GM12892 (cell line): ENCODE measurements around the gene ARHGAP12.

Source experiments
- POLR2A ChIP-seq: IDR thresholded peaks from 2 replicates; pipeline ENCODE4 v1.6.1; 2011; ENCODE audit warnings: low read depth, low read length, control low read depth
- POLR2AphosphoS5 ChIP-seq: IDR thresholded peaks from 2 replicates; pipeline ENCODE4 v1.6.1; 2011; ENCODE audit warnings: low read depth, low read length, control low read depth
- TAF1 ChIP-seq: IDR thresholded peaks from 2 replicates; pipeline ENCODE4 v1.6.1; 2011; ENCODE audit warnings: low read depth, mild to moderate bottlenecking, control low read depth, low read length, borderline replicate concordance

DNA sequence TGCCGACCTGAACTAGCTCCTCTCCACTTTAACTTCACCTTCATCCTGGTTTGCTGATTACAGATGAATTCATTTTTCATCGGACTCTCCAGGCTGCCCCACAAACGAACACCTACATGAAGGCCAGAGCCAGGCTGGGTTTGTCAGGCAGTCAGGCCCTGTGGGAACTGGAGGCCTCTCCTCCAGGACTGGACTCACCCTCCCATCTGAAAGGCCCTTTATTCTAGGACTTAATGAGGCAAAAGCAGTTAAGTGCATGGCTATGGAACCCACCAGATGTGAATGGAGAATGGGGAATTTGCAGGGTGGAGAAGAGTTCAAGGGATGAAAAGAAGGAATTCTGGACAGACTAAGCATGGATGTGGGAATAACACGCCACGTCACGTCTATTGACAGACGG lies 170.8 kb downstream of the ARHGAP12 start:
- TF ChIP-seq POLR2A (no peak), POLR2AphosphoS5 (no peak), TAF1 (no peak)
